ENCODE data around the gene SCAMP1.

GRCh38 chr5:78364005-78364404, 3.6 kb downstream of the SCAMP1 start:
- TF ChIP-seq CTCF (tag by site-specific recombination; IDR thresholded peaks at IDR 0.05) (no peak), ZNF549 (tag by site-specific recombination; IDR thresholded peaks at IDR 0.05) (no peak), ZNF449 (tag by site-specific recombination; IDR thresholded peaks at IDR 0.05) (no peak), ZNF184 (tag by site-specific recombination; IDR thresholded peaks at IDR 0.05) (no peak), PATZ1 (tag by site-specific recombination; IDR thresholded peaks at IDR 0.05) (no peak), ZNF580 (tag by site-specific recombination; IDR thresholded peaks at IDR 0.05) (no peak)
